Measurements from ENCODE around the gene PI4K2B.
A peak's percentile ranks its signal among the peaks of the same experiment; 100 is the strongest.

Gene PI4K2B

DNA sequence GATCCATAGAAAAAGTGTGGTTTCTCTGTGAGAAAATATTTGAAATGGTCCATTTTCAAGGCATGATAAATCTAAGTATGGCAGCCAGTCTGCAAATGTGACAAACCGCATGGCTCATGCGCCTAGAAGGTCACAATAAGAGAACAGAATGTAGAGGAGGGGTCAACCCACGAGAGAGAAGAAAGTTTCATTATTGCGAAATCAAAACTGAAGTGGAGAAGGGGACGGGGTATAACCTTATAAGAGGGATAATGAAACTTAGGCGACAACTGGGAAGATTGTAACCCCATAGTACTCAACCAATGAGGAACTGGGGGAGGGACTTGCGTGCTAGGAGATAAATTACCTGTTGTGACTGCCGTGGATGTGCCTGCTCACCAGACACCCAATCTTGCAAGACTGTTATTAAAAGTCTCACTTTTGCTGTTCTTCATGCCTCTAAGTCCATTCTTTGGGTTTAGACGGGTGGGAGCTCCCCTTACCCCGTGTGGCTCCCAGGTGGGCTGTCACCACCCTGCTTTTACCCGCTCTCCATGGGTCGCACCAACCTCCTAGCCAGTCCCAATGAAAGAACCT is 57.4 kb downstream of the PI4K2B start:
- Histone ChIP-seq H3K9ac (no peak overlapping the region), H3K27ac (no peak overlapping the region), H4K20me1 (no peaks in the 10 kb centered on the region), H3K4me3 (no peak overlapping the region), H3K36me3 (no peaks in the 10 kb centered on the region), H3K4me2 (no peak overlapping the region; a peak in 1 of 22 replicates), H3K9me3 (replicated peaks in 1 of 11) (peaks cover 0 to 17% (median 9%) of the 10 kb centered on the region in 11 experiments; a peak in 12 of 22 replicates), H3K27me3 (no peaks in the 10 kb centered on the region), H3K4me1 (peaks cover 0 to 5% (median 0%) of the 10 kb centered on the region in 10 experiments; a peak in 1 of 20 replicates)
- peak in 10 of 11 experiments; percentile 9 to 93 (median 64); a peak in 14 of 22 replicates for TF ChIP-seq Cebpa-rat (IDR thresholded peaks at IDR 0.05)

DNA sequence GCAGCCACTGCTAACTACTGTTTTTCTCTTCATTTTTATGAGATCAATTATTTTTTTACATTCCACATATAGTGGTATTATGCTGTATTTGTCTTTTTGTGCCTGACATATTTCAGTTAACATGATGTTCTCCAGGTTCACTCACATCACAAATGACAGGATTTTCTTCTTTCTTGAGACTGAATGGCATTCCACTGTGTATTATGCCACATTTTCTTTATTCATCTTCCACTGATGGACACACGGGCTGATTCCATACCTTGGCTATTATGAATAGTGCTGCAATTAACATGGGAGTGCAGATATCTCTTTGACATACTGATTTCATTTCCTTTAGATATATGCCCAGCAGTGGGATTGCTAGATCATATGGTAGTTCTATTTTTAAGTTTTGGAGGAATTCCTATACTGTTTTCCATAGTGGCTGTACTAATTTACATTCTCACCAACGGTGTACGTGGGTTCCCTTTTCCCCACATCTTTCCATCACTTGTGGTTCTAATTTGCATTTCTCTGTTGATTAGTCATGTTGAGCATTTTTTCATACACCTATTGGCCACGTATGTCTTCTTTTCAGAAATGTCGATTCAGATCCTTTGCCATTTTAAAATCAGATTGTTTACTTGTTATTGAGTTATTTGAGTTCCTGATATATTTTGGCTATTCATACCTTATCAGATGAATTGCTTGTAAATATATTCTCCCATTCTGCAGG is 63.9 kb downstream of the PI4K2B start:
- H3K4me1 ChIP-seq = peaks cover 0 to 9% (median 0%) of the 10 kb centered on the region in 10 experiments; a peak in 1 of 20 replicates
- H3K9me3 ChIP-seq (replicated peaks in 1 of 11) = no peaks in the 10 kb centered on the region
- no peaks in the 10 kb centered on the region for H4K20me1 ChIP-seq
- no peak overlapping the region for H3K4me3 ChIP-seq
- H3K9ac ChIP-seq = no peak overlapping the region
- no peaks in the 10 kb centered on the region for H3K27me3 ChIP-seq
- no peaks in the 10 kb centered on the region for H3K36me3 ChIP-seq
- no peak overlapping the region for H3K27ac ChIP-seq
- H3K4me2 ChIP-seq = peak overlapping the region in 1 of 11 experiments; percentile 15; a peak in 1 of 22 replicates
- no peak for TF ChIP-seq Cebpa-rat (IDR thresholded peaks at IDR 0.05)

GRCh38 chr4:25299476-25300203 is 65.8 kb downstream of the PI4K2B start:
- Histone ChIP-seq H3K4me3 (no peak overlapping the region), H3K9ac (no peak overlapping the region), H3K27me3 (no peaks in the 10 kb centered on the region), H3K4me2 (no peak overlapping the region), H4K20me1 (no peaks in the 10 kb centered on the region), H3K9me3 (replicated peaks in 1 of 11) (no peaks in the 10 kb centered on the region), H3K27ac (no peak overlapping the region), H3K36me3 (no peaks in the 10 kb centered on the region), H3K4me1 (peaks cover 0 to 9% (median 0%) of the 10 kb centered on the region in 10 experiments; a peak in 1 of 20 replicates)
- no peak for TF ChIP-seq Cebpa-rat (IDR thresholded peaks at IDR 0.05)

DNA sequence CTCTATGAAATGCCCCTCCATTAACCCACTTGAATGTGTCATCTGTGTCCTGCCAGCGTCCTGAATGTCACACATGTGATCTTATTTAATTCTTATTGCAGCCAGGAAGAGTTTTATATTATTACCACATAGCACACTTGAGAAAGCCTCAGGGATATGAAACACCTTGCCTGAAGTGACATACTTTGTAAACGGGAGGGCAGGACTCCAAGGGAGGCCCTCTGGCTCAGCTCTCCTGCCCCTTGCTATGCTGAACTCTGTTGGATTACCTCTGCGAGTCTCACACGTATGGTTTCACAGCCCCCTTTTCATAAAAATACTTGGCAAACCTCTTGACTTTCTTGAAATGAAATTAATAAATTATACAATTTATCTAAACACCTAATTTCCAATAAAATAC is 67.6 kb downstream of the PI4K2B start:
- no peak overlapping the region for H3K27ac ChIP-seq
- no peak overlapping the region for H3K4me2 ChIP-seq
- no peaks in the 10 kb centered on the region for H3K9me3 ChIP-seq (replicated peaks in 1 of 11)
- no peak overlapping the region for H3K4me3 ChIP-seq
- no peaks in the 10 kb centered on the region for H3K27me3 ChIP-seq
- no peak for TF ChIP-seq Cebpa-rat (IDR thresholded peaks at IDR 0.05)
- H3K9ac ChIP-seq = no peak overlapping the region
- no peaks in the 10 kb centered on the region for H4K20me1 ChIP-seq
- peaks cover 0 to 9% (median 0%) of the 10 kb centered on the region in 10 experiments; a peak in 1 of 20 replicates for H3K4me1 ChIP-seq
- no peaks in the 10 kb centered on the region for H3K36me3 ChIP-seq

DNA sequence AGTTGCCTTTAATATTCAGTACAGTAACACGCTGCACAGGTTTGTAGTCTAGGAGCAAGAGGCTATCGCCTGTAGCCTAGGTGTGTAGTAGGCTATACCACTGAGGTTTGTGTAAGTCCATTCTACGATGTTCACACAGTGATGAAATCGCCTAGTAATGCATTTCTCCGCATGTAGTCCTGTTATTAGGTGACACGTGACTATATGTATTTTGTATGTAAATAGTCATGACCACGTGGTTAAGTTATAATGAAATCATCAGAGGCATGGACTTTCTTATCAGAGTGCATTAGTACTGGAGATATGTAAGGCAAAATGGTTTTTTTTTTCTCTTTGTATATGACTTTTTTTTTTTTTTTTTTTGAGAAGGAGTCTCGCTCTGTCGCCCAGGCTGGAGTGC is 68.8 kb downstream of the PI4K2B start:
- no peak overlapping the region for H3K27ac ChIP-seq
- no peak overlapping the region for H3K4me2 ChIP-seq
- no peak for TF ChIP-seq Cebpa-rat (IDR thresholded peaks at IDR 0.05)
- no peaks in the 10 kb centered on the region for H3K9me3 ChIP-seq (replicated peaks in 1 of 11)
- H4K20me1 ChIP-seq = no peaks in the 10 kb centered on the region
- no peak overlapping the region for H3K4me3 ChIP-seq
- no peaks in the 10 kb centered on the region for H3K27me3 ChIP-seq
- no peak overlapping the region for H3K9ac ChIP-seq
- no peaks in the 10 kb centered on the region for H3K36me3 ChIP-seq
- H3K4me1 ChIP-seq = peaks cover 0 to 6% (median 0%) of the 10 kb centered on the region in 10 experiments; a peak in 1 of 20 replicates

DNA sequence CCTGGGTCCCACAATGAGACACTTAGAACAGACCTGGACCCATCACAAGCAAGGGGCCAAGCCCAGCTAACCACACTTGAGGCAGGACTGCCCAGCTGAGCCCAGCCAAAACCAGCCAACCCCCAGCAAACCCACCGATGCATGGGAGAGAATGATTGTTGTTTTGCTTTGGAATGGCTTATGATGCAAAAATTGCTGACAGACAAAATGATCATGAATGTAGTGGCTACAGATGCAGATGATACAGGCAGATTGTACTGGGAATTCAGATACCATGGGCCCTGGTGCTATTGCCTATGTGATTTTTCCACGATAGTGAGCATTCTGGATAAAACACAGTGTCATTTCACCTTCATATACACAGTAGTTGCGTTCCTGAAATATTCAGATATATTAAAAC is 69.7 kb downstream of the PI4K2B start:
- no peak for TF ChIP-seq Cebpa-rat (IDR thresholded peaks at IDR 0.05)

GRCh38 chr4:25306518-25307057 is 72.8 kb downstream of the PI4K2B start:
- H4K20me1 ChIP-seq = no peaks in the 10 kb centered on the region
- H3K9me3 ChIP-seq (replicated peaks in 1 of 11) = no peaks in the 10 kb centered on the region
- H3K27ac ChIP-seq = no peak overlapping the region
- H3K27me3 ChIP-seq = no peaks in the 10 kb centered on the region
- no peak overlapping the region for H3K9ac ChIP-seq
- no peak overlapping the region for H3K4me3 ChIP-seq
- H3K4me2 ChIP-seq = no peak overlapping the region
- H3K4me1 ChIP-seq = peaks cover 15 to 30% (median 20%) of the 10 kb centered on the region in 10 experiments
- TF ChIP-seq Cebpa-rat (IDR thresholded peaks at IDR 0.05) = no peak
- H3K36me3 ChIP-seq = no peaks in the 10 kb centered on the region

More for the DNA sequence above, 69.7 kb downstream of the PI4K2B start:
- H3K4me2 ChIP-seq = no peak overlapping the region
- H3K27ac ChIP-seq = no peak overlapping the region
- no peak overlapping the region for H3K9ac ChIP-seq
- H3K36me3 ChIP-seq = no peaks in the 10 kb centered on the region
- no peaks in the 10 kb centered on the region for H3K9me3 ChIP-seq (replicated peaks in 1 of 11)
- no peak overlapping the region for H3K4me3 ChIP-seq
- H3K27me3 ChIP-seq = no peaks in the 10 kb centered on the region
- peaks cover 0 to 6% (median 0%) of the 10 kb centered on the region in 10 experiments; a peak in 5 of 20 replicates for H3K4me1 ChIP-seq
- no peaks in the 10 kb centered on the region for H4K20me1 ChIP-seq

DNA sequence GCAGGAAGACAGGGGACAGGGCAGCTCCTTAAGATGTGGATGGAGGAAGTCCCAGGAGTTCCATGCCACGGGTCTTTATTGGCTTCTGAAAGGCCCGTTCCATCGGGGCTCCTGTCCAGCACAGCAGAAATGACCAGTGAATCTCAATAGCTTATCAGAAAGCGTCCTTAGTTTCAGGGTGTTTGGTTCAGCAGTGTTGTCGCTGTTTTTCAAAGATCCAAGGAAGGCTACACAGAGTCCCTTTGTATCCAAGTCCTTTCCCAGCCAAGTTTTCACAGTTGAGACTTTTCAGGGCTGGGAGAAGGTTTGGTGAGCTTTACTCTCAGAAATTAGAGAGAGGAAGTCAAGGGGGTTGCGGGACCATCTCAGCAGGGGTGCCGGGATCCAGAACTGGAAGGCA is 73.8 kb downstream of the PI4K2B start:
- Histone ChIP-seq H3K9ac (no peak overlapping the region), H3K27me3 (no peaks in the 10 kb centered on the region), H3K9me3 (replicated peaks in 1 of 11) (no peaks in the 10 kb centered on the region), H3K4me3 (no peak overlapping the region), H3K36me3 (no peaks in the 10 kb centered on the region), H4K20me1 (no peaks in the 10 kb centered on the region), H3K27ac (no peak overlapping the region), H3K4me1 (peaks cover 15 to 30% (median 22%) of the 10 kb centered on the region in 10 experiments), H3K4me2 (no peak overlapping the region)
- no peak for TF ChIP-seq Cebpa-rat (IDR thresholded peaks at IDR 0.05)

GRCh38 chr4:25308306-25308705 is 74.5 kb downstream of the PI4K2B start:
- H3K4me2 ChIP-seq = peak overlapping the region in 5 of 11 experiments; percentile 0 to 24 (median 14); a peak in 8 of 22 replicates
- H3K36me3 ChIP-seq = no peaks in the 10 kb centered on the region
- no peaks in the 10 kb centered on the region for H4K20me1 ChIP-seq
- H3K27me3 ChIP-seq = no peaks in the 10 kb centered on the region
- no peak overlapping the region for H3K27ac ChIP-seq
- H3K9me3 ChIP-seq (replicated peaks in 1 of 11) = no peaks in the 10 kb centered on the region
- no peak for TF ChIP-seq Cebpa-rat (IDR thresholded peaks at IDR 0.05)
- no peak overlapping the region for H3K4me3 ChIP-seq
- peaks cover 17 to 32% (median 25%) of the 10 kb centered on the region in 10 experiments for H3K4me1 ChIP-seq
- no peak overlapping the region for H3K9ac ChIP-seq

All from BLaER1 treated with 17β-estradiol and CSF1 and Interleukin-3, amounts not matched to agents 10 nM and 100 nM (cell line).